GM11168 (cell line): ENCODE data around the gene MYH6.

Experiments used
- in situ Hi-C: fragments of 300-500 bp; cut with MboI; formaldehyde crosslinking; loops from one replicate; pipeline ENCODE4 v1.12.0; 2022; ENCODE audit warnings: low sequenced_read_pairs; ENCODE audit not compliant: unreplicated experiment

MYH6 gene

GRCh38 chr14:23380197-23380914 lies 27.7 kb downstream of the MYH6 start:
- in situ Hi-C loops = no loop called here

- in situ Hi-C loops = no loop called here
These were observed 28.5 kb downstream of the MYH6 start for GRCh38 chr14:23379366-23380196.

- in situ Hi-C loops = no loop called here
These were observed 29.4 kb downstream of the MYH6 start for GRCh38 chr14:23378612-23379220.

GRCh38 chr14:23377573-23378563 lies 30.2 kb downstream of the MYH6 start:
- in situ Hi-C loops = no loop called here

- in situ Hi-C loops = no loop called here
These were observed 30.9 kb downstream of the MYH6 start for GRCh38 chr14:23377198-23377550.

GRCh38 chr14:23376482-23377197 lies 31.4 kb downstream of the MYH6 start, which contains the start of gene CMTM5:
CMTM5 (plus strand) TSS chr14:23377046; CDS start chr14:23377252, 206 bp downstream.
- in situ Hi-C loops = no loop called here

- in situ Hi-C loops = no loop called here
These were observed 32.4 kb downstream of the MYH6 start for GRCh38 chr14:23375527-23376251.

GRCh38 chr14:23373041-23373440 lies 35.0 kb downstream of the MYH6 start:
- in situ Hi-C loops = no loop called here

GRCh38 chr14:23372509-23372908 lies 35.6 kb downstream of the MYH6 start, which contains the start of gene IL25:
IL25 (plus strand) TSS chr14:23372809.
- in situ Hi-C loops = no loop called here

- in situ Hi-C loops = no loop called here
These were observed 36.2 kb downstream of the MYH6 start for GRCh38 chr14:23371865-23372264.

- in situ Hi-C loops = no loop called here
These were observed 37.9 kb downstream of the MYH6 start for GRCh38 chr14:23370221-23370620.

- in situ Hi-C loops = no loop called here
These were observed 41.6 kb downstream of the MYH6 start for GRCh38 chr14:23366426-23366921.

- in situ Hi-C loops = no loop called here
These were observed 42.2 kb downstream of the MYH6 start for GRCh38 chr14:23365732-23366425.

- in situ Hi-C loops = no loop called here
These were observed 42.9 kb downstream of the MYH6 start, which contains the start of gene EFS for GRCh38 chr14:23365036-23365731. EFS (minus strand) TSS chr14:23365172; CDS start chr14:23365025, 147 bp downstream.

- in situ Hi-C loops = no loop called here
These were observed 43.7 kb downstream of the MYH6 start for GRCh38 chr14:23364164-23365035.

- in situ Hi-C loops = no loop called here
These were observed 45.9 kb downstream of the MYH6 start for GRCh38 chr14:23362200-23362599.
